Measurements from ENCODE around the gene MBD4. TPM values are rescaled to one million over a fixed set of nuclear protein-coding genes. Genes with fewer than 3 reads are reported as not detected.

Gene MBD4
- polyA plus RNA-seq, 2 of the 4 experiments (the other 2 are of a cell fraction) = 32.7 to 49.7 TPM

DNA sequence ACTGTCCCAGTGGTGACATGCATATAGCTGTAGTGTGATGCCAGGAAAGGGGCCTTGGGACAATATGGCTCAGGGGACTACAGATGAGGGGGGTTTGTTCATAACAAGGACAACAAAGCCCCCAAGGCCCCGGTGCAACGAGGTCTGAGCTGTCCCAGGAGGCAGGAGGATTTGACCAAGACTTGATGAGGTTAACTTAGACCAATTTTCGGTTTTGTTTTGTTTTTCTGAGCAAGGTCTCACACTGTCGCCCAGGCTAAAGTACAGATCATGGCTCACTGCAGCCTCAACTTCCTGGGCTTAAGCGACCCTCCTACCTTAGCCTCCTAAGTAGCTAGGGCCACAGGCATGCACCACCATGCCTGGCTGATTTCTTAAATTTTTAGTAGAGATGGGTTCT is 35.1 kb downstream of the MBD4 start:
- Histone ChIP-seq H3K4me1 (peaks cover 6% of the 10 kb centered on the region; the same call in 1 of the 3 replicates), H3K4me2 (no peak overlapping the region), H3K27ac (0 out of 6 replicates have a peak overlapping the region, but pooled peaks of 1 of the 2 experiments have one; percentile 10), H3K9me3 (no peaks in the 10 kb centered on the region), H3K4me3 (no peak overlapping the region)
- 71% methylated on average over 5 of the region's 5 CpGs for WGBS (ENCODE audit: missing lambda C conversion rate)
- DNase-seq (ENCODE audit: low read depth in 1 of 2, low spot score in 1 of 2) = no peak
- ChIA-PET POLR2A (no interaction called here), CTCF (interaction anchor here (0.6 to 1.6 kb wide), 2 partner anchors 21 to 472 kb away, joined by 3 to 4 read pairs; no protein-coding TSS in a partner anchor)
- TF ChIP-seq EHMT2 (IDR thresholded peaks at IDR 0.05; ENCODE audit: low read depth) (no peak), FOSL2 (IDR thresholded peaks at IDR 0.05) (no peak), FOSL2 (CRISPR knock-in tag; IDR thresholded peaks at IDR 0.05) (no peak), NFE2L2 (conservative IDR thresholded peaks at IDR 0.05; ENCODE audit: low read length) (no peak), TP53 (CRISPR knock-in tag; IDR thresholded peaks at IDR 0.05) (no peak), RAD21 (conservative IDR thresholded peaks at IDR 0.05 in 1 of 2, IDR thresholded peaks at IDR 0.05 in 1 of 2) (no peak), ZC3H11A (IDR thresholded peaks at IDR 0.05) (no peak), NPAS2 (CRISPR knock-in tag; IDR thresholded peaks at IDR 0.05; ENCODE audit: borderline replicate concordance) (no peak), POLR2AphosphoS2 (conservative IDR thresholded peaks at IDR 0.05; ENCODE audit: low read length) (no peak), SREBF2 (IDR thresholded peaks at IDR 0.05) (no peak), MAFK (IDR thresholded peaks at IDR 0.05; ENCODE audit: partially characterized antibody) (no peak), NR3C1 (IDR thresholded peaks at IDR 0.05) (no peak), PHF8 (IDR thresholded peaks at IDR 0.05; ENCODE audit: borderline replicate concordance, low read depth) (no peak), ESRRA (IDR thresholded peaks at IDR 0.05; ENCODE audit: borderline replicate concordance, low read length) (no peak), ZFP36 (IDR thresholded peaks at IDR 0.05; ENCODE audit: borderline replicate concordance, partially characterized antibody) (no peak), HOXB5 (CRISPR knock-in tag; IDR thresholded peaks at IDR 0.05) (no peak), BHLHE40 (IDR thresholded peaks at IDR 0.05; ENCODE audit: low read depth, low read length) (no peak), HDAC2 (IDR thresholded peaks at IDR 0.05) (no peak)
- TF ChIP-seq, protein P1, sequence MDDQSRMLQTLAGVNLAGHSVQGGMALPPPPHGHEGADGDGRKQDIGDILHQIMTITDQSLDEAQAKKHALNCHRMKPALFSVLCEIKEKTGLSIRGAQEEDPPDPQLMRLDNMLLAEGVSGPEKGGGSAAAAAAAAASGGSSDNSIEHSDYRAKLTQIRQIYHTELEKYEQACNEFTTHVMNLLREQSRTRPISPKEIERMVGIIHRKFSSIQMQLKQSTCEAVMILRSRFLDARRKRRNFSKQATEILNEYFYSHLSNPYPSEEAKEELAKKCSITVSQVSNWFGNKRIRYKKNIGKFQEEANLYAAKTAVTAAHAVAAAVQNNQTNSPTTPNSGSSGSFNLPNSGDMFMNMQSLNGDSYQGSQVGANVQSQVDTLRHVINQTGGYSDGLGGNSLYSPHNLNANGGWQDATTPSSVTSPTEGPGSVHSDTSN (IDR thresholded peaks at IDR 0.05) = no peak
- TF ChIP-seq, protein P2, sequence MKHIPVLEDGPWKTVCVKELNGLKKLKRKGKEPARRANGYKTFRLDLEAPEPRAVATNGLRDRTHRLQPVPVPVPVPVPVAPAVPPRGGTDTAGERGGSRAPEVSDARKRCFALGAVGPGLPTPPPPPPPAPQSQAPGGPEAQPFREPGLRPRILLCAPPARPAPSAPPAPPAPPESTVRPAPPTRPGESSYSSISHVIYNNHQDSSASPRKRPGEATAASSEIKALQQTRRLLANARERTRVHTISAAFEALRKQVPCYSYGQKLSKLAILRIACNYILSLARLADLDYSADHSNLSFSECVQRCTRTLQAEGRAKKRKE (CRISPR knock-in tag; IDR thresholded peaks at IDR 0.05; ENCODE audit: low read depth) = no peak
- TF ChIP-seq, protein P3, sequence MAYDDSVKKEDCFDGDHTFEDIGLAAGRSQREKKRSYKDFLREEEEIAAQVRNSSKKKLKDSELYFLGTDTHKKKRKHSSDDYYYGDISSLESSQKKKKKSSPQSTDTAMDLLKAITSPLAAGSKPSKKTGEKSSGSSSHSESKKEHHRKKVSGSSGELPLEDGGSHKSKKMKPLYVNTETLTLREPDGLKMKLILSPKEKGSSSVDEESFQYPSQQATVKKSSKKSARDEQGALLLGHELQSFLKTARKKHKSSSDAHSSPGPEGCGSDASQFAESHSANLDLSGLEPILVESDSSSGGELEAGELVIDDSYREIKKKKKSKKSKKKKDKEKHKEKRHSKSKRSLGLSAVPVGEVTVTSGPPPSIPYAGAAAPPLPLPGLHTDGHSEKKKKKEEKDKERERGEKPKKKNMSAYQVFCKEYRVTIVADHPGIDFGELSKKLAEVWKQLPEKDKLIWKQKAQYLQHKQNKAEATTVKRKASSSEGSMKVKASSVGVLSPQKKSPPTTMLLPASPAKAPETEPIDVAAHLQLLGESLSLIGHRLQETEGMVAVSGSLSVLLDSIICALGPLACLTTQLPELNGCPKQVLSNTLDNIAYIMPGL (CRISPR knock-in tag; IDR thresholded peaks at IDR 0.05; ENCODE audit: borderline replicate concordance) = no peak
- no peak for ATAC-seq
- FAIRE-seq = no peak

DNA sequence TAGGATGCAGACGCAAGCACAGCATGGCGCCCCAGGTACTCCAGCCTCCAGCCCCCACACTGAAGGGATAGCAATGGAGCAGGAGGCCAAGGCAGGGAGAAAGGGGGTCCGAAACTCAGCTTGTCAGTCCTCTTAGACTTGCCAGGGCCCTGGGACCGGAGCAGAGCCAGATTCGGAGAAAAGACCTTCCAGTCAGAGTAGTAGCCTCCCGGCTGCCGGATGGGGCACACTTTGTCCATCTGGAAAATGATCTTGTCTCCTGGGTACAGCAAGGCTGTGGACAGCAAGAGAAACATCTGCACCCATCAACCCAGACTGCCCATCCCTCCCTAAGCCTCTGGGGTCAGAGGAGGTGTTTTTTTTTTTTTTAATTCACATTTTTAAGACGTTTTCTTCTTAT is 35.6 kb downstream of the MBD4 start:
- ChIA-PET POLR2A (no interaction called here), CTCF (interaction anchor here (0.5 to 1.6 kb wide), 4 partner anchors 21 to 472 kb away, joined by 3 to 4 read pairs (median 3); no protein-coding TSS in a partner anchor)
- Histone ChIP-seq H3K27ac (no peak overlapping the region), H3K4me1 (peaks cover 6% of the 10 kb centered on the region; the same call in 1 of the 3 replicates), H3K9me3 (no peaks in the 10 kb centered on the region), H3K4me2 (no peak overlapping the region), H3K4me3 (no peak overlapping the region)
- 83% methylated on average over 8 of the region's 8 CpGs for WGBS (ENCODE audit: missing lambda C conversion rate)
- ATAC-seq (no peak), FAIRE-seq (no peak), DNase-seq (ENCODE audit: low read depth in 1 of 2, low spot score in 1 of 2) (no peak)
- TF ChIP-seq RCOR1 (IDR thresholded peaks at IDR 0.05; ENCODE audit: low read depth, low read length) (no peak), FOXS1 (CRISPR knock-in tag; IDR thresholded peaks at IDR 0.05) (no peak), RARB (CRISPR knock-in tag; IDR thresholded peaks at IDR 0.05) (no peak), MAZ (IDR thresholded peaks at IDR 0.05; ENCODE audit: borderline replicate concordance, low read depth, low read length) (no peak), MYC (IDR thresholded peaks at IDR 0.05; ENCODE audit: borderline replicate concordance, low read length) (no peak), NFE2L2 (conservative IDR thresholded peaks at IDR 0.05; ENCODE audit: low read length) (no peak), HDAC2 (IDR thresholded peaks at IDR 0.05) (no peak), ZSCAN20 (CRISPR knock-in tag; IDR thresholded peaks at IDR 0.05) (no peak), GATA3 (IDR thresholded peaks at IDR 0.05; ENCODE audit: borderline replicate concordance) (no peak), ZC3H11A (IDR thresholded peaks at IDR 0.05) (no peak), POLR2AphosphoS2 (conservative IDR thresholded peaks at IDR 0.05; ENCODE audit: low read length) (no peak), CEBPB (IDR thresholded peaks at IDR 0.05) (no peak)
- TF ChIP-seq, protein P3 (CRISPR knock-in tag; IDR thresholded peaks at IDR 0.05; ENCODE audit: borderline replicate concordance) = no peak
- TF ChIP-seq, protein P2 (CRISPR knock-in tag; IDR thresholded peaks at IDR 0.05; ENCODE audit: low read depth) = no peak

All from A549 (cell line).